IPS-15b (cell line): ENCODE data around the gene ASCL3.
"Not testable (repeated sequence)": the region's sequence is repeated elsewhere in the genome, so short reads cannot be mapped to it uniquely, and the experiment has no call there.

ENCODE experiments used
- H3K27me3 ChIP-seq: one replicate; pipeline ENCODE4 v1.6.1; 2013; ENCODE audit warnings: low read length; ENCODE audit not compliant: control insufficient read depth, insufficient read depth
- H3K36me3 ChIP-seq: one replicate; pipeline ENCODE4 v1.6.1; 2013; ENCODE audit warnings: low read length; ENCODE audit not compliant: control insufficient read depth, insufficient read depth
- H3K4me1 ChIP-seq: one replicate; pipeline ENCODE4 v1.6.1; 2013; ENCODE audit warnings: mild to moderate bottlenecking, low read length; ENCODE audit not compliant: control insufficient read depth, insufficient read depth
- H3K4me3 ChIP-seq: one replicate; pipeline ENCODE4 v1.5.1; 2013; ENCODE audit warnings: low read depth, low read length
- H3K9ac ChIP-seq: one replicate; pipeline ENCODE4 v1.6.1; 2013; ENCODE audit warnings: low read depth, mild to moderate bottlenecking, low read length
- H3K9me3 ChIP-seq: one replicate; pipeline ENCODE4 v1.6.1; 2013; ENCODE audit warnings: mild to moderate bottlenecking, low read length; ENCODE audit not compliant: control insufficient read depth, insufficient read depth

ASCL3 gene

GRCh38 chr11:8899119-8899753 is 43.6 kb downstream of the ASCL3 start:
- no peaks in the 10 kb centered on the region for H3K27me3 ChIP-seq
- no peak overlapping the region for H3K9ac ChIP-seq
- no peaks in the 10 kb centered on the region for H3K9me3 ChIP-seq
- no peaks in the 10 kb centered on the region for H3K36me3 ChIP-seq
- H3K4me1 ChIP-seq: no peaks in the 10 kb centered on the region
- no peak overlapping the region for H3K4me3 ChIP-seq

DNA sequence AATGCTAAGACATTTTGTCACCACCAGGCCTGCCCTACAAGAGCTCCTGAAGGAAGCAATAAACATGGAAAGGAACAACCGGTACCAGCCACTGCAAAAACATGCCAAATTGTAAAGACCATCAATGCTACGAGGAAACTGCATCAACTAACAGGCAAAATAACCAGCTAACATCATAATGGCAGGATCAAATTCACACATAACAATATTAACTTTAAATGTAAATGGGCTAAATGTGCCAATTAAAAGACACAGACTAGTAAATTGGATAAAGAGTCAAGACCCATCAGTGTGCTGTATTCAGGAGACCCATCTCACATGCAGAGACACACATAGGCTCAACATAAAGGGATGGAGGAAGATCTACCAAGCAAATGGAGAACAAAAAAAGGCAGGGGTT is 51.6 kb downstream of the ASCL3 start:
- H3K9ac ChIP-seq, H3K27me3 ChIP-seq, H3K9me3 ChIP-seq, H3K4me1 ChIP-seq, H3K4me3 ChIP-seq, H3K36me3 ChIP-seq: not testable (repeated sequence)
